ENCODE results near the gene CNNM2.

CNNM2 gene

DNA sequence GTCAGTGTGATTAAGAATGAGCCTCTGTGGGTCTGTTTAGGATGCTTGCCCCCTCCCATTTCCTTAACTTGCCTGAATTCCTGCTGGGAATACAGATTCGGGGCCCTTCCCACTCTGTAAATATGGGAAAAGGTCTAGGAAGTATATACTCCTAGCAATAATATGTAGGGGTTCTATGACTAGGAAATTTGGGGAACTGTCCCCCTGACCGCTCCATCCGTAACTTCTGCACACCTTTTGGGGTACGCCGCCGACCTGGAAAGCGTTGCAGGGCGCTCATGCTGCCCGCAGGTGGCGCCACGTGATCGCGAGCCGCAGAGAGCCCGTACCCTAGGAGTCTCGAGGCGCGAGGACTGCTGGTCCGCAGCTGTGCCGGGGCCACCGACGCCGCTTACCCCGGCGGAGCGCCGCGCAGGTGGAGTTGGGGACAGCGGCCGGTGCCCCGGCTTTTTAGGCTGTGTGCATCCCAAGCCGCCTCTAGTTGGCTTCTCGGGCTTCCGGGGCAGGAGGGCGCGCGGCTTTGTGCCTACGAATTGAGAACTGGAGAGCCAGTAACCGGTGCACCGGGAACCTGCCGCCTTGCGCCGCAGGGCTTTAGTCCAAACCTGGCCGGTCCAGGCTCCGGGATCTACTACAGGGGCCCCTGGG is 656 bp upstream of the CNNM2 start:
- Histone ChIP-seq H3K4me1 (ENCODE audit: control insufficient read depth in 1 of 2, insufficient read depth in 1 of 2, low read depth in 1 of 2, low read length in 1 of 2) (peaks cover 35 to 37% of the 10 kb centered on the region in 2 experiments), H3K27me3 (peaks cover 56% of the 10 kb centered on the region), H3K27ac (peak overlapping the region; percentile 82), H3K9me3 (no peaks in the 10 kb centered on the region), H3K4me3 (ENCODE audit: low read depth in 1 of 2, low read length in 1 of 2) (peak overlapping the region; percentile 82 to 98), H3K36me3 (no peaks in the 10 kb centered on the region)
- TF ChIP-seq, protein P1, sequence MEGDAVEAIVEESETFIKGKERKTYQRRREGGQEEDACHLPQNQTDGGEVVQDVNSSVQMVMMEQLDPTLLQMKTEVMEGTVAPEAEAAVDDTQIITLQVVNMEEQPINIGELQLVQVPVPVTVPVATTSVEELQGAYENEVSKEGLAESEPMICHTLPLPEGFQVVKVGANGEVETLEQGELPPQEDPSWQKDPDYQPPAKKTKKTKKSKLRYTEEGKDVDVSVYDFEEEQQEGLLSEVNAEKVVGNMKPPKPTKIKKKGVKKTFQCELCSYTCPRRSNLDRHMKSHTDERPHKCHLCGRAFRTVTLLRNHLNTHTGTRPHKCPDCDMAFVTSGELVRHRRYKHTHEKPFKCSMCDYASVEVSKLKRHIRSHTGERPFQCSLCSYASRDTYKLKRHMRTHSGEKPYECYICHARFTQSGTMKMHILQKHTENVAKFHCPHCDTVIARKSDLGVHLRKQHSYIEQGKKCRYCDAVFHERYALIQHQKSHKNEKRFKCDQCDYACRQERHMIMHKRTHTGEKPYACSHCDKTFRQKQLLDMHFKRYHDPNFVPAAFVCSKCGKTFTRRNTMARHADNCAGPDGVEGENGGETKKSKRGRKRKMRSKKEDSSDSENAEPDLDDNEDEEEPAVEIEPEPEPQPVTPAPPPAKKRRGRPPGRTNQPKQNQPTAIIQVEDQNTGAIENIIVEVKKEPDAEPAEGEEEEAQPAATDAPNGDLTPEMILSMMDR (IDR thresholded peaks at IDR 0.05): peak; percentile 96

DNA sequence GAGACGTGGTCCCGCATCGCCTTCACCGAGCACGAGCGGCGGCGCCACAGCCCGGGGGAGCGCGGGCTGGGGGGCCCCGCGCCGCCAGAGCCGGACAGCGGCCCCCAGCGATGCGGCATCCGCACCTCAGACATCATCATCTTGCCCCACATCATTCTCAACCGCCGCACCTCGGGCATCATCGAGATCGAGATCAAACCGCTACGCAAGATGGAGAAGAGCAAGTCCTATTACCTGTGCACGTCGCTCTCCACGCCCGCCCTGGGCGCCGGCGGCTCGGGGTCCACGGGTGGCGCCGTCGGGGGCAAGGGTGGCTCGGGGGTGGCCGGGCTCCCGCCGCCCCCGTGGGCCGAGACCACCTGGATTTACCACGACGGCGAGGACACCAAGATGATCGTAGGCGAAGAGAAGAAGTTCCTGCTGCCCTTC is 737 bp downstream of the CNNM2 start:
- Histone ChIP-seq H3K4me3 (ENCODE audit: low read depth in 1 of 2, low read length in 1 of 2) (peak overlapping the region; percentile 82 to 98), H3K9me3 (no peaks in the 10 kb centered on the region), H3K36me3 (no peaks in the 10 kb centered on the region), H3K4me1 (ENCODE audit: control insufficient read depth in 1 of 2, insufficient read depth in 1 of 2, low read depth in 1 of 2, low read length in 1 of 2) (peaks cover 35 to 37% of the 10 kb centered on the region in 2 experiments), H3K27ac (peak overlapping the region; percentile 82), H3K27me3 (peaks cover 43% of the 10 kb centered on the region)
- TF ChIP-seq, protein P1 (IDR thresholded peaks at IDR 0.05): no peak

DNA sequence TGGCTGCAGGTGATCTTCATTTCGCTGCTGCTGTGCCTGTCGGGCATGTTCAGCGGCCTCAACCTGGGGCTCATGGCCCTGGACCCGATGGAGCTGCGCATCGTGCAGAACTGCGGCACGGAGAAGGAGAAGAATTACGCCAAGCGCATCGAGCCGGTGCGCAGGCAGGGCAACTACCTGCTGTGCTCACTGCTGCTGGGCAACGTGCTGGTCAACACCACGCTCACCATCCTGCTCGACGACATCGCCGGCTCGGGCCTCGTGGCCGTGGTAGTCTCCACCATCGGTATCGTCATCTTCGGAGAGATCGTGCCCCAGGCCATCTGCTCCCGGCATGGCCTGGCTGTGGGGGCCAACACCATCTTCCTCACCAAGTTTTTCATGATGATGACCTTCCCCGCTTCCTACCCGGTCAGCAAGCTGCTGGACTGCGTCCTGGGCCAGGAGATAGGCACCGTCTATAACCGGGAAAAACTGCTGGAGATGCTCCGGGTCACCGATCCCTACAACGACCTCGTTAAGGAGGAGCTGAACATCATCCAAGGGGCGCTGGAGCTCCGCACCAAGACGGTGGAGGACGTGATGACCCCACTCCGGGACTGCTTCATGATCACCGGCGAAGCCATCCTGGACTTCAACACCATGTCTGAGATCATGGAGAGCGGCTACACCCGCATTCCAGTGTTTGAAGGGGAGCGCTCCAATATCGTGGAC is 1.3 kb downstream of the CNNM2 start:
- Histone ChIP-seq H3K4me3 (ENCODE audit: low read depth in 1 of 2, low read length in 1 of 2) (peak overlapping the region; percentile 82 to 98), H3K27ac (no peak overlapping the region), H3K27me3 (peaks cover 38% of the 10 kb centered on the region), H3K36me3 (no peaks in the 10 kb centered on the region), H3K4me1 (ENCODE audit: control insufficient read depth in 1 of 2, insufficient read depth in 1 of 2, low read depth in 1 of 2, low read length in 1 of 2) (peaks cover 35 to 37% of the 10 kb centered on the region in 2 experiments), H3K9me3 (no peaks in the 10 kb centered on the region)
- TF ChIP-seq, protein P1 (IDR thresholded peaks at IDR 0.05): no peak

DNA sequence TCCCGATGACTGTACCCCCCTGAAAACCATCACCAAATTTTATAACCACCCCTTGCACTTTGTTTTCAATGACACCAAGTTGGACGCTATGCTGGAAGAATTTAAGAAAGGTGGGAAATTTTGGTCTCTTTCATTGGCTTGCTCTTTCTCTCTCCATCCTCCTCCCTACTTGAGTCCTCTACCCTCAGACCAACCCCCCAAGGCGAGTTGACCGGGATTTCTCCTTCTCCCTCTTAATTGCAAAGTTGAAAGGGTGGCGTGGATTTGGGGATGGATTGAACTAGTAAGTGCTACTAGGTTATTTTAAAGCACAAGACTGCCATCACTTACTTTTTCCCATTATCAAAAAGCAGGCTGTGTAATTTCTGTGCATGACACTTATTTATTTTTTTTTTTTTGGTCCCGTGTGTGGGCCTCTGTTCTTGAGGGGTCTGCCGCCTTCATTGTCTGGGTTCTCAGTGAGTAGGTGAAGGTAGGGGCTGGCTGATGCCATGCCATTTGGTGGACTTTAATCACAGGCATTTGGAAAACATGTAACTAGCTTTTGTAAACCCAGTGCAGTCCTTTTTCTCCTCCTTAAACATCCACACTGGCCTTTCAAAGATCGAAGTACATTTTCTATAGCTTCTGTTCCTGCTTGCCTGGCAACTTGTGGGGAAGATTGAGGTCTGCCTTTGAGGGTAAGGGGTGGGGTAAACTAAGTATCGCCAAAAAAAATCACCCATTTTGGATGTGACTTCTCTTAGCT is 2.1 kb downstream of the CNNM2 start:
- no peaks in the 10 kb centered on the region for H3K36me3 ChIP-seq
- H3K4me1 ChIP-seq (ENCODE audit: control insufficient read depth in 1 of 2, insufficient read depth in 1 of 2, low read depth in 1 of 2, low read length in 1 of 2): peaks cover 35 to 37% of the 10 kb centered on the region in 2 experiments
- H3K4me3 ChIP-seq (ENCODE audit: low read depth in 1 of 2, low read length in 1 of 2): no peak overlapping the region
- no peak overlapping the region for H3K27ac ChIP-seq
- H3K27me3 ChIP-seq: peaks cover 31% of the 10 kb centered on the region
- no peaks in the 10 kb centered on the region for H3K9me3 ChIP-seq
- TF ChIP-seq, protein P1 (IDR thresholded peaks at IDR 0.05): no peak

DNA sequence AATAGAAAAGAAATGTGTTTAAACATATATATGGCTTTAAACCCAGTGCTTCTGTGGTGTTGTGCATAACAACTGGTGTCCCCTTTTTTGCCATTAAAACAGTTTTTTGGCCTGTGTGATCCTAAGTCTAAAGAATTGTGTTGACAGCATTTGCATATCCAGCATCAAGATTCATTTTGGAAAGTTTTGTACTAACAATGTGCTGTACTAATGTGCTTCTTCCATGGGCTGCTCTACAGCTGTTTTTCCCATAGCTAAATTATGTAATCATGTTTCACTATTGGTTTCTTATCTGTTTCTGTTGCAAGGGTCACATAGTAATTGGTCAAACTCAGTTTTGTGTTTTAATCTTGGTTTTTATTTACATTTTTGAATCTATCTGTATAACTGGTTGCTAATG is 5.5 kb downstream of the CNNM2 start:
- TF ChIP-seq, protein P1 (IDR thresholded peaks at IDR 0.05): no peak
- Histone ChIP-seq H3K9me3 (no peaks in the 10 kb centered on the region), H3K4me3 (ENCODE audit: low read depth in 1 of 2, low read length in 1 of 2) (no peak overlapping the region), H3K27me3 (peaks cover 11% of the 10 kb centered on the region), H3K36me3 (no peaks in the 10 kb centered on the region), H3K27ac (no peak overlapping the region), H3K4me1 (ENCODE audit: control insufficient read depth in 1 of 2, insufficient read depth in 1 of 2, low read depth in 1 of 2, low read length in 1 of 2) (peaks cover 32 to 35% of the 10 kb centered on the region in 2 experiments)

Data from neutrophil (primary cell).